Measurements from ENCODE around the gene GLIS1.

The GLIS1 gene

DNA sequence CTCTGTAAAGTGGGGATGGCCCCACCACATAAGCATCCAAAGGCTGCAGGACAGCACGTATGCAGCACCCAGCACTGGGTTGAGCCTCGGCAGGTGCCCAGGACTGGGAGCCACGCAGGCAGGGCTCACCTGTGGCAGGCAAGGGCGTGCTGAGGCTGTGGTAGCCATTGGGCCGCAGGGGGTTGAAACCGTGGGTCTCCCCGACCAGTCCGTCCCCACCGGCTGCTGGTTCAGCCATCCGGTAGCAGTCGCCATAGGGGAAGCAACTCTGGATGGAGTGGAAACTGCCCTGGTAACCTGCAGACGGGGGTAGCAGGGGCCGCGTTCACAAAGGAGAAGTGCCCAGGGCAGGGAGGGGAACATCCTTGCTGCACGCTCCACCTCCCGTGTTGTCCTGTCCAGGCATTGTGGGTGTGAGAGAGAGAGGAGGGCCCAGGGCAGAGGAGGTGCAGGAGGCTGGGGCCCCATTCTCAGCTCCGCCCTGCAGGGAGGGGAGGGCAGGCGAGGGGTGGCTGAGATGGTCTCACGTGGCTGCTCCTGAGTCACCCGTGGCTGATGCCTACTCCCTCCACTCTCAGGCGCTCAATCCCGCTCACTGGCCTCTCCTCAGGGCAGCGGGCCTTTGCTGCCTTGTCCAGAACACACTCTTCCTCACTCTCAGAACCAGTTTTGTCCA, 229.8 kb downstream of the GLIS1 start:
- no peak for DNase-seq (ENCODE audit: low read depth in 3 of 3)

DNA sequence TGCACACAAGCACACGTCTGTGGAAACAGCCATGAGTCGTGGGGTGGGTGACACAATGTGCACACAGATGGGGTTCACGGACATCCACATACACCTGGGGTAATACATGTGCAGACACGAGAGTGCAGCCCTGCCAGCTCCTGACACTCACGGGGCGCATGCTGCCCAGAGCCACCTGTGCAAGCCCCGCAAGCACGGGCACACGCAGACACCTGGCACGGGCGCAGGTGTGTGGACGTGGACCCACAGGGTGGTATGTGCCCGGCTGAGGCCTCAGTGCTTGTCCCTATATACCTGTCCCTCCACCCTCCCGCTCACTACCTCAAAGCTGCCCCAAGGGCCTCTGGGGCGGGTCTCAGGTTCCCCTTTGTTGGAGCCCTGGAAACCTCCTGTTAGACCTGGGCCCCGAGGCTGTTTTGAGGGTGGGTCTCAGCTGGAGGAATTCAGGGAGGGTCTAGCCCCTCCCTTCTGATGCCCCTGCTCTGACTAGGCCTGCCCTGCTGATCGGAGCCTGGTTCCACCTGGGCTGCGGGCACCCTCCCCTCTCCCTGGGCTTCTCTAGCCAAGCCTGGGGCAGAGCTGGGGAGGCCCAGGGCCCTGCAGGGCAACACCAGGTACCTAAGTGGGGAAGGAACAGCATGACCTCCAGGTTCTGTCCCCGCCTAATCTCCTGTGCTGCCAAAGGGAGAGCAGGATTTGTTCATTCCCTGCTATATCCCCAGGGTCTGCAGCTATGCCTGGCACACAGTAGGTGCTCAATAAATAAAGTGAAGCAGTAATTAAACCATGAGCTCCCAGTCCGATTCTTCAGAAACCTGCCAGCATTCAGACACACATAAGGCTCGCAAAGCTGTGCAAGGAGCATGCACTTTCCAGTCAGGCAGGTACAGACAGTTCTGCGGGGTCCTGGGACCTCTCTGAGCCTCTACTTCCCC, 230.6 kb downstream of the GLIS1 start:
- DNase-seq (ENCODE audit: low read depth in 3 of 3): no peak

DNA sequence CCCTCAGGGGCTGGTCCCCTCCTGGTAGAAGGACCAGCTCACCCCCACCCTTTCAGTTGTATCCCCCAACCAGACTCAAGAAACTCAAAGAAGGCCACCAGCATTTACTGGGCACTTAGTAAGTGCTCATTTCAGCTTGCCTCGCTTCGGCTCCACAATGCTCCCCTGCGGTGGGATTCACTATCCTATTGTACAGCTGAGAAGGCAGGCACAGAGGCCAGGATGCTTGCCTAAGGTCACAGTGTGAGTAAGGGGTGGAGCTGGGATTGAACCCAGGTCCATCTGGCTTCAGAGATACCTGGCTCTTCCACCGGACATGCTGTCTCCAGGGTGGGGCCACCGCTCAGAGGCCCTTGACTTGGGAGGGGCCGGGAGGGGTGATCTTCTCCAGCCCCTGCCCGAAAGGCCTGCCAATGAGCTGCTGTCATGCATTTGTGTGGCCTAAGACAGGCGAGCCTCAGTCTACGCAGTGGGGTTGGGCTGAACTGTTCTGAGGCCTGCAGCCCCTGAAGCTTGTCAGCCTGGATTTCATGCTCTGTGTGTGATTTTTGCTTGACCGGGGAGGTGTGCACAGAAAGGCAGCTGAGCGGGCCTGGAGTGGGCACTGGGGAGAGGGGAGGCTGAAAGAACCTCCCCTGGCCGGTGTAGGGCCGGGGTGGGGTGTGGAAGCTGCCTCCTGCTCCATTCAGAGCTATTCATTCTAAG, 231.7 kb downstream of the GLIS1 start:
- no peak for DNase-seq (ENCODE audit: low read depth in 3 of 3)

DNA sequence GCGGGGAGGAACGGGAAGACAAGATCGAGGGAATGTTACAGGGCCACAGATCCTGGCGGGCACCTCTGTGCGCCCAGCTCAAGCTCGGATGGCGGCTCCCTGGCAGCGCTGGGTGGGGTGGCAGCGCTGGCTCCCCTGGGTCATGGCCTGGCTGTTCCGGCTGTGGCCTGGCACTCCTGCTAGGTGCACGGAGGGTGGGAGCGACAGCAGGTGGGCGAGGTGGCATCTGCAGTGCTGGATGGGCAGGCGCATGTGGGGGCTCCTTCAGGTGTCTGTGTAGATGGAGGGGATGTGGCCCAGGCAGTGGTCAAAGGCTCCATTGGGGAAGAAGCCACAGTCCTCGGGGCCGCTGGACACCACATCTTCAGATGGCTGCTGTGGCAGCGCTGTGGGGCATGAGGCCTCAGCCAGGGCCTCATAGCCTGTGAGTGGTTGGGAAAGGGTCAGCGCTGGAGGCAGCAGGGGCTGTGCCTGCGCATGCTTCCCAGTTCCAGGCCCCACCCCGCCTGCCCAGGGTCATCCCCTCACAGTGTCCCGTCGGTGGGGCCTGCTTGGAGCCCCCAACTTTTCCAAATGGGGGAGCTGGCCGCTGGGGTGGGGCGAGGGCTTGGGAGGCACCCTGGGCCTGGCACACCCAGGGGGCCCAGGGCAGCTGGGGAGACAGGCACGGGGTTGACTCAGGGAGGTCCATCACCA, 232.5 kb downstream of the GLIS1 start:
- DNase-seq (ENCODE audit: low read depth in 3 of 3): no peak

DNA sequence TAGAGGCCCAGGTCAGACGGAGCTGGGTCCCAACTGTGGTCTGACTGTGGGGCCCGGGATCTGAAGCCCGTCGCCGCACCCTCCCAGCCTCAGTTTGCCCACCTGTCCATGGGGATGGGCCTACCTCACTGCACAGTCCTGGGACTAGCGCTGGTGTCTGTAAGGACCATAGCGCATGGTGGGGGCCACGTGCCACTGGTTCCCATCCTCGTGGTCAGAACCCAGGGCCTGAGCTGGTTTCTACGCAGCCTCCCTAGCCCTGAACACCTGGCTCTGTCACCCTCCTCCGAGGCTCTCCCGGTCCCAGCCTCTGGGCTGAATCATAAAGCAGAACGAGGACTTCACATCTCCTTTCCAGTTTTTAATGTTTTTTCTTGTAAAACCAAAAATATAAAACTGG, 233.1 kb downstream of the GLIS1 start:
- DNase-seq (ENCODE audit: low read depth in 3 of 3): no peak

DNA sequence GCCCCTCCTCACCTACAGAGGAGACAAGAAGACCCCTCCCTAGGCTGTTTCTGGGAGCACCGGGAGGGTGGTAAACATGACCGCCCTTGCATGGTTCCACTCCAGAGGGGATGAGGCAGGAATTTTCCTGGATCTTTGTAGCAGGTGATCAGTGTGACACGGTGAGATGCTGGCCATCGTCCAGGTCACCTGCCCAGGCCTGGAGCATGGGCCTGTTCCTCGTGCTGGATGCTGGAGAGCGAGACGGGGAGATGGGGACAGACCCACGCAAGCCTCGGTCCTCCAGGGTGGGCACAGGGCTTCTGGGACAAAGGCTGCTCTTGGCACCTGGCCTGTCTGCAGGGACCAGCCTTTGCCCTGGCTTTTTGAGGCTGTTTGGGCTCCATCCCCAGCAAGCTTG, 233.6 kb downstream of the GLIS1 start:
- no peak for DNase-seq (ENCODE audit: low read depth in 3 of 3)

DNA sequence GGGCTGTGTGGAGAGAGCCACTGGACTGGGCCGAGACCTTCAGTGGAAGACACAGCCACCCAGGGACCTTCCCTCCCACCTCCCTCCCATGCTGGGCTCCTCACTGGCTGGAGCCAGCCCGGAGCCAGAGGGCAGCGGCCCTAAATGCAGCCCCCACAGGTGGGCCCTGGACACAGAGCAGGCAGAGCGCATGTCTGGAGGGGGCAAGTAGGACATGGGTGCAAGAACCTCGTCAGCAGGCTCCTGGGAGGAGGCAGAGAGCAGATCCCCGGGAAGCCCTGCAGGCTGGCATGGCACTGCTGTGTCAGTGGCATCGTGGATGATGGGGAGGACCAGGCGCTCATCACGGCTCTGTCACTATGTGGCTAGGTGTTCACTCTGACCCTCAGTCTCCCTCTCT, 234.1 kb downstream of the GLIS1 start:
- no peak for DNase-seq (ENCODE audit: low read depth in 3 of 3)

DNA sequence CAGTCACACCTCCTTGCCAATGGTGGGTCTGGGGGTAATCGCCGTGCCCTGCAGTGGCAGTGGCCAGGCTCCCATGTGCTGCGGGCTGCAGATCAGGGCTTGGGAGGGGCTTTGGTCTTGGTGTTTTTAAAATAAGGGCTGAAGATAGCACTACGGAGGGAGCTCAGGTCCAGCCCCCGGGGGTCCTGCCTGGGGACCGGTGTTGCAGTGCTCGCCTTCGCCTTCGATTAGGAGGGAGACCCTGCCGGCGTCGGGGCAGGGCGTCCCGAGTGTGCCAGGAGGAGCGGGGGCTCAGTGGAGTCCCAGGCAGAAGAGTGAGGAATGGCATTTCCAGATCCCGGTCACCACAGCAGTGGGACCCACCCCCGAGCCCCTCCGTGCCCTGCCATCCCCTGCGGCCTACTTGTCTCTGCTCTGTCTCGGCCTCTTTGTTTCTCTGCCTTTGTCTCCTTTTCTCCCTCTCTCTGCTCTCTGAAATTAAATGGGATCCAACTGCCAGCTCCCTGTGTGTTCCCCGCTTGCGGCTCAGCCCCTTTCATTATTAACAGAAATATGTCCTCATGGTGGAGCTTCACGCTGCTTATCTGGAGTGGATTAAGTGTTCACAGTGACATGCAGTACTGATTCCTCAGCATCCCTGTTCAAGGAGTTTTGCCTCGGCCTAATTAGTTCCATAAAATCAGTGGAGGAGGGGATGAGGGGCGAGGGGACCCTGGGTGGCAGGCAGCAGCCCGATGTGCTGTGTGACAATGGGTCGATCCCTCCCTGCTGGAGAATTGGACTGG, 235.3 kb downstream of the GLIS1 start:
- DNase-seq (ENCODE audit: low read depth in 3 of 3): no peak

DNA sequence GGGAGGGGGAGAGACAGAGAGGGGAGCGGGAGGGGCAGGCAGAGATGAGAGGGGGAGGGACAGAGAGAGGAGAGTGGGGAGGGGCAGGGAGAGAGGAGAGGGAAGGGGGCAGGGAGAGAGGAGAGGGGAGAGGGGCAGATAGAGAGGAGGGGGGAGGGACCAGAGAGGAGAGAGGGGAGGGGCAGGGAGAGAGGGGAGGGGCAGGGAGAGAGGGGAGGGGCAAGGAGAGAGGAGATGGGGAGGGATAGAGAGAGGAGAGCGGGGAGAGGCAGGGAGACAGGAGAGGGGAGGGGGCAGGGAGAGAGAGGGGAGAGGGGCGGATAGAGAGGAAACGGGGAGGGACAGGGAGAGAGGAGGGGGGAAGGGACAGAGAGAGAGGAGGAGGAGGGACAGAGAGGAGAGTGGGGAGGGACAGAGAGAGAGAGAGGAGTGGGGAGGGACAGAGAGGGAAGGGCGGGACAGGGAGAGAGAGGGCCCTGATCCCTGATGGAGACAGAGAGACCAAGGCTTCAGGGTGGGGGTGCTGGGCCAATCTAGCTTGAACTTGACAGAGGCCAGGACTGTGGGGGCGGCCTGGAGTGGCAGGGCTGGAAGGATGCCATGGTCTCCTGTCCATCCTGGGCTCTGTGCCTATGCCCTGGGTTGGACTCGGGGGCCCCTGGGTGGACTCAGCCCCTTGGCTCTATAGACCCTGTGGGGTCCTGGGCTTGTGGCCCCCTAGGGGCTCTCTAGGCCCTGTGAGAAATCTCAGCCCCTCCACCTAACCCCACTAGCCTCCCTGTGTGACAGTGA, 236.1 kb downstream of the GLIS1 start:
- no peak for DNase-seq (ENCODE audit: low read depth in 3 of 3)

DNA sequence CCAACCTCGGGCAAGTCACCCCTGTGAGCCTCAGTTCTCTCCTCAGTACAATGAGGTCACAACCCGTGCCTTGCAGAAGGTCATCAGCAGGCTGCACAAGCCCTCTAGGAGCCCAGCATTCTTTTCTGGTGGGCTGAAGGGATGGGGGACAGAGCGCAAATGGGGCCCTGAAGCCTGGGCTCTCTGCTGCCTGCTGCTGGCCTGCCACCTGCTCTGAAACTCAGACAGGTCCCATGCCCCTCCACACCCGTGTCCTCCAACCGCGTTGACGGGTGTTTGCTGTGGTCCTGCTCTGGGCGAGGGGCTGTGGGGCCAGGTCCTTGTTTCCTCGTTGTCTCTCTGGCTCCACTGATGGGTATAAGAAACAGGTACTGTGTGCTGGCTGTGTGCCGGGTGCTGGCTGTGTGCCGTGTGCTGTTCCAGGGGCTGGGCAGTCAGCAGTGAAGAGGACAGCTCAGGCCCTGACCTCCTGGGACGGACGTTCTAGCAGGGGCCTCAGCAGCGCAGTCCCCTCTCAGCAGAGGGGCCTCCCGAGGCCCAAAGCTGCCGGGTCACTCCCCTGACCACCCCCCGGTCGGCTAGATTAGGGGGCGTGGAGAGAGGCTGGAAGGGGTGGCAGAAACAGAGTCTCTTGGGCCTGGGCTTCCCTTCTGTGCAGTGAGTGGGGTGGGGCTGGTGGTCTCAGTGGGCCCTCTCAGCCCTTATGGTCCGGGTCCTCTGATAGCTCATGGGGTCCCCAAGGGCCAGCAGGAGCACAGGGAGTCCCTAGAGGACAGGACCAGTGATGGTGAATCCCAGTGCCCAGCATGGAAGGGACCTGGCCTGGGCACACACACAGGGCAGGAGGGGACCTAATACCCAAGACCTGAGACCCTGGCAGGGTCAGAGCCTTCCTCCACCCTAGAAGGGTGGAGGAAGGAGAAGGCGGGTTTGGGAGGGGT, 237.6 kb downstream of the GLIS1 start:
- DNase-seq (ENCODE audit: low read depth in 3 of 3): no peak

DNA sequence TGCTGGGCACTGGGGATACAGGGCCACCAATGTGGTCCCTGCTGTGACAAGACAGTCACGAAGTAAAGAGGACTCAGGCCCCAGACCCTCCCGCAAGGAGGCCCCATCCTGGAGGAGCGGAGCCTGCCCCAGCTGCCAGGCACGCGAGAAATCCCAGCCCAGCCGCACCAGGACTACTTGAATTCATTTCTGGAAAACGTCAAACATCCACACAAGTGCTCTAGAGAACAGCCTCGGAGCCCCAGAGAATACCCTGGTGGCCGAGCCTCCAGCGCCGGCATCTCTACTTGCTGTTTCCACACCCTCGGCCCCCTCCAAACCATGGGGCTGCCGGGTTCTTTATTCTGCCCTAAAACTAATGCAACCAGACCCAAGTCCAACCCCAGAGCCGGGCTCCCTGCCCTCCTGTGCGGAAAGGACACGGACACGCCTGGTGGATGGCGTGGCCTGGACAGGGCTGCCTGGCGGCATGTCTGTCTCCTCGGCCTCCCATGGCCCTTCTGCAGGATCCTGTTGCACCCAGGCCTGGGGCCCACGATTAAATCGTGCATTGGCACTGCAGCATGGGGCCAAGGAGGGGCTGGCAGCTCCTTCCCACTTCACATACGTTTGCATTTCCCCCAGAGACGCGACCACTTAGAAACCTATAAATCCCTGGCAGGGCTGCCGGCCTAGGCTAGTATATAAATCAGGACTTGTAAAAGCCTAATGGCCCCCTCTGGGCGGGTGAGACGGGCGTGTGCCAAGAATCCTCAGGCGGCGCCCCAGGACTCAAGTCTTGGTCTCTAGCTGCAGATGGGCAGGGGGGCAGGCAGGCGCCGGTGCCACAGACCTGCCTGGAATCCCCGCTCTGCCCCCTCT, 238.5 kb downstream of the GLIS1 start:
- no peak for DNase-seq (ENCODE audit: low read depth in 3 of 3)

DNA sequence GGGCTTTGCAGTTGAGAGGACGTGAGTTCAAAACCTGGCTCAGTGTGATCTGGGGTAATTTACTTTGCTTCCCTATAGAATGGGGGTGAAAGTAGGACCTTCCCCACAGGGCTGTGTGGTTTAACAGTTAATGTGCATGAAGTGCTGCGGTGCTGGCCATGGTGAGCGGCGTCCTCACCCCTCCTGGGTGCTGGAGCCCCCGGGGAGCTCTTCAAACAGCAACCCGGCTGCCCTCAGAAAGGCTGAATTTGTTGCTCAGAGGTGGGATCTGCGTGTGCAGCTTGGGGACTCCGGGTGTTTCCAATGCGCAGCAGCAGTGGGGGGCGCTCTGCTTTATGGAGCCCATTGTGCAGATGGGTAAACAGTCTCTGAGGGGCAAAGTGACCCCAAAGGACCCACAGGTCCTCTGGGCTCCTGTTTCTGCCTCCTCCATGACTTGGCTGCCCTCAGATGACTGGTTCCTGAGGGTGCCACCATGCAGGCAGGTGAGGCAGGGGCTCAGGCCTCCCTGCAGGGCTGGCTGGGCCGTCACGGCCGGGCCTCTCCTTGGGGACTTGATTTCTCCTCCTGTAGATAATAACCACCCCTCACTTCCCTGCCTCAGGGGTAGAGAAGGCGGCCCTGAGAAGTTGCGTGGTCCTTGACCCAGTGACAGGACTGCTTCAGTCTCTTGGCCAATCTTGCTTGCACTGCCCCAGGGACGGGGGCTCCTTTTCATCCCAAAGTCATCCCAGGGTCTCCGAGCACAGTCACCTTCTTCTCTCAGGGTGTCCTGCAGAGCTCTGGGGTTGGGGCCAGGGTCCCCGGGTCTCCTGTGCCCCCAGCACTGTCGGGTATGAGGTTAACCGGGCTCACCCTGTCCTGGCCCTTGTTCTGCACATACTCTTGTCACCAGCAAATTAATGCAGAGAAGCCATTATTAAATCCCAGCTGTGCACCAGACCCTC, 239.4 kb downstream of the GLIS1 start:
- DNase-seq (ENCODE audit: low read depth in 3 of 3): no peak

DNA sequence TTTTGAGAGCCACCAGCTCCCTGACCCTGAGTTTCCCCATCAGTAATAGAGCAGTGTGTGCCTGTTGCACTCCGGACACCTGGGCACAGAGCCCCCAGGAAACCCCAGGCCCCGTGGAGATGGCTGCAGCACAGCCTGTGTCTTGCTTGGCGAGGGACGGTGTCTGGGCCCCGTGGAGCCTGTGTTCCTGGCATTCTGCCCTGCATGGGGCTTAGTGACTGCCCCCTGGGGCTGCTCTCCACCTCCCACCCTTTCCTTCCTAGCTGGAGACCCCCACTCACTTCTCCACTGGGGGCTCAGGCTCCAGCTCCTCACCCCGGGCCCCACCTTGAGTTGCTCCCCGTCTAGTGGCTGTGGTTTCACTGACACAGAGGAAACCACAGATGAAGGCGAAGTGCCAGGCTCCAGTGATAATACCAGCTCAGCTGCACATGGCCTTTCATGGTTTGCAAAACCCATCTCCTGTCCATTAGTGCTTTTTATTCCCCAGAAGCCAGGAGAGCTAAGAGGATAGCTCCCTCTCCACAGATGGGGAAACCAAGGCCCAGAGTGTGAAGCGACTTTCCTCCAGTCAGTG, 240.3 kb downstream of the GLIS1 start:
- no peak for DNase-seq (ENCODE audit: low read depth in 3 of 3)

DNA sequence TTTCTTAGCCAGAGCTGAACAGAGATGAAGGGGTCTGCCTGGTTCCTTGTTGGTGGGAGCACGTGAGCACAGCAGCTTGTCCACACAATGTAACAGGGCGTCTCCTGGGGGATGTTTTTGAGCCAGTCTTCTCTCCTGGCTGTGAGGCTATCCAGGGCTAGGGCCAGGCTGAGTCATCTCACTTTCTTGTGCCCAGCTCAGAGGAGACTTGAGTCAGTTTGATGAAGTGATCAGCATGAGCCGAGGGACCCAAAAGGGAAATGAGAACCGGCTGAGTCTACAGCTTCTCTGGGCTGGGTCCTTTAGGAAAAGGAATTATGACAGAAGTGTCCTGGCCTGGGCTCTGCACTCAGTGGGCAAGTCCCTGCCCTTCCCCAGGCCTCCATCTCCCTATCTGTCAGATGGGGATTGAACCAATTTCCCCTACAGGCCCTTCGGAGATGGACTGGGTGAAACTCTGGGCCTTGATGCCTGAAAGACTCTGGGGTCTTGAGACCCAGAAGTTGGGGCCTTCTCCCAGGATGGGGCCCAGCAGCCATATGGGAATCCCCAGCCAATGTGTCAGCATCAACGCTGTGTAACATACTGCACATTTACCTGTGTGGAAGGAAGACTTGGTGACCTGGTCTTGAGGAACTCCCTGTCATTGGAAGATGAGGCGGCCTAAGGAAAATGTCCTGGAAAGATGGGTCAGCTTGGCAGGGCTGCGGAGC, 243.2 kb downstream of the GLIS1 start:
- DNase-seq (ENCODE audit: low read depth in 3 of 3): no peak

DNA sequence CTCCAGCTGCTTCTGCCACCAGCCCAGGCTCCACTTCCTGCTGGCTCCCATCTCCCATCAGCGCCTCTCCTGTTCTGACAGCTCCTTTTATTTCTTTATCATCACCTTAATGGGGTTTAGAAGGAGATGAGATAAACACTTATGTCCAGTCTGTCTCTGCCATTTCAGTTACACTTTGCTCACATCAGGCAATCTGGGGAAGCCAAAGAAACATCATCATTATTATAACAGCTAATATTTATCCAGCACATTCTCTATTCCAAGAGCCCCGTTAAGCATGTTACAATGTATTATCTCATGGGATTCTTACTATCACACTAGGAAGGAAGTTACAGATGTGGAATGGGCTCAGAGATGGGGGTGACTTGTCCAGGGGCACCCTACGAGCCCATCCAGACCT, 248.6 kb downstream of the GLIS1 start:
- DNase-seq (ENCODE audit: low read depth in 3 of 3): no peak

DNA sequence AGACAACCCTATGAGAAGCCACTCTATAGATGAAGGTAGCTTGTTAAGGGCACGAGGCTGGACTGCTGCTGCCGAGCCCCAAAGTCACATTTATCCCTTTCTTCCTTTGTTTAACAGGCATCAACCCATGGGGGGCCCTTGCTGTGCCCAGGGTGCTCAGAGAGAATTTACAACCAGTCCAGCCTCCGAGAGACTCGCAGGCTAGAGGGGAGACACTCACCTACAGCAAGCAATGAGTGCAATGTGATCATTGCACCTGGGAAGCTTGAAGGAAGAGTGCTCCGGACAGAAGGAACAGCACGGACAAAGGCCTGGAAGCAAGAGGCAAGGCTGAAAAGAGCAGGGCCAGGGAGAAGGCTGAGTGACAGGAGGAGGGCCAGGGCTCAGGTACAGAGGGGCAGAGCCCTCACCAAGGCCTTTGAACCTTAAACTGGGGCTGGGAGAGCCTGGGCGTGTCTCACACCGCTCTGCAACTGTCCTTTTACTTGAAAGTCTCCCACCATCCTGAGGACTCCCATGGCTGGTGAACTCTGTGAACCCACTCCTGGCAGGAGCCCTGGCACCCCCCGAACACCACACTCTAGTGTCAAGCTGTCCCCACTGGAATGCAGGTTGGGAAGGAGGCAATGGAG, 252.5 kb downstream of the GLIS1 start:
- DNase-seq (ENCODE audit: low read depth in 3 of 3): no peak

Measured in stimulated activated CD4-positive, alpha-beta T cell treated with anti-CD3 and anti-CD28 coated beads, TNF-alpha, amount 100 ng/mL, for 4 hours (primary cell).